Caco-2 (cell line): Measurements from ENCODE around the gene LRRC8E. TPM values are rescaled to one million over a fixed set of nuclear protein-coding genes. Genes with fewer than 3 reads are reported as not detected.

Experiments
- BruUV-seq: library from RNA; stranded (reverse); fragments of 400-500 nt; replicated peaks from 2 replicates; lab custom pipeline; 2021; lab: Mats Ljungman, UMichigan
- CTCF ChIA-PET: fragments of 300-600 bp; sonication (Branson Sonifier 250); formaldehyde crosslinking; loops from one replicate; lab custom pipeline; 2022; ENCODE audit warnings: antibody characterized with exemption; lab: Charles Lee
- POLR2A ChIA-PET: fragments of 300-600 bp; sonication (Branson Sonifier 250); formaldehyde crosslinking; loops from one replicate; lab custom pipeline; 2022; ENCODE audit warnings: antibody characterized with exemption; lab: Charles Lee
- DNase-seq, 2 experiments: peaks; one replicate each; pipeline versions ENCODE4 v3.0.0 to v3.0.0-alpha.2; 2020 to 2022
- H3K27me3 ChIP-seq: replicated peaks from 2 replicates; pipeline ENCODE4 v1.6.0; 2011; ENCODE audit warnings: low read length; ENCODE audit not compliant: control insufficient read depth, insufficient read depth
- H3K36me3 ChIP-seq: 2 replicates; pipeline ENCODE4 v1.5.1; 2011; ENCODE audit warnings: low read length; ENCODE audit not compliant: control insufficient read depth, insufficient read depth
- H3K4me1 ChIP-seq: fragments of 250-450 bp; sonication (Bioruptor Pico); 2 replicates; pipeline ENCODE4 v1.5.1; 2020; ENCODE audit warnings: mild to moderate bottlenecking
- H3K4me3 ChIP-seq: 2 replicates; pipeline ENCODE4 v1.5.1; 2011; ENCODE audit warnings: low read depth, mild to moderate bottlenecking, control low read depth, low read length
- H3K9me3 ChIP-seq: fragments of 250-450 bp; sonication (Bioruptor Pico); 2 replicates; pipeline ENCODE4 v1.5.1; 2020; ENCODE audit warnings: mild to moderate bottlenecking, moderate library complexity
- H3K27ac Mint-ChIP-seq: one replicate; pipeline ENCODE4 v1.8.0; 2022; ENCODE audit warnings: mixed read lengths; ENCODE audit not compliant: unreplicated experiment
- H3K27me3 Mint-ChIP-seq: one replicate; pipeline ENCODE4 v1.8.0; 2022; ENCODE audit warnings: mixed read lengths; ENCODE audit not compliant: insufficient read depth, unreplicated experiment
- H3K36me3 Mint-ChIP-seq: one replicate; pipeline ENCODE4 v1.8.0; 2022; ENCODE audit warnings: mild to moderate bottlenecking, mixed read lengths; ENCODE audit not compliant: insufficient read depth, unreplicated experiment
- H3K4me1 Mint-ChIP-seq: one replicate; pipeline ENCODE4 v1.8.0; 2022; ENCODE audit warnings: low read depth, mixed read lengths; ENCODE audit not compliant: unreplicated experiment
- H3K4me3 Mint-ChIP-seq: one replicate; pipeline ENCODE4 v1.8.0; 2022; ENCODE audit warnings: mild to moderate bottlenecking, moderate library complexity, mixed read lengths; ENCODE audit not compliant: unreplicated experiment
- H3K9me3 Mint-ChIP-seq: one replicate; pipeline ENCODE4 v1.8.0; 2022; ENCODE audit warnings: mixed read lengths; ENCODE audit not compliant: unreplicated experiment
- CTCF ChIP-seq, 2 experiments: fragments of 200-600 bp in 1 of 2; IDR thresholded peaks; 1 replicate in 1 of 2; 2 replicates in 1 of 2; pipeline versions ENCODE4 v1.5.1 to v1.8.0; 2011 to 2022; ENCODE audit warnings: antibody characterized with exemption in 1 of 2, control low read depth in 1 of 2, inconsistent platforms in 1 of 2, low read depth in 1 of 2, low read length in 1 of 2, mild to moderate bottlenecking in 1 of 2, moderate library complexity in 1 of 2; ENCODE audit not compliant: insufficient read depth in 1 of 2, severe bottlenecking in 1 of 2, unreplicated experiment in 1 of 2
- intact Hi-C: fragments of 100-400 bp; cut with micrococcal nuclease; formaldehyde crosslinking; loops from one replicate; pipeline ENCODE4 v1.10.0; 2022; ENCODE audit not compliant: unreplicated experiment
- total RNA-seq: library from RNA; stranded (reverse); gene quantifications from 2 replicates; pipeline ENCODE4 v1.2.3, GENCODE V29; 2022

The LRRC8E gene
- total RNA-seq, 1 experiment from 2014 or later = 6.7 TPM

DNA sequence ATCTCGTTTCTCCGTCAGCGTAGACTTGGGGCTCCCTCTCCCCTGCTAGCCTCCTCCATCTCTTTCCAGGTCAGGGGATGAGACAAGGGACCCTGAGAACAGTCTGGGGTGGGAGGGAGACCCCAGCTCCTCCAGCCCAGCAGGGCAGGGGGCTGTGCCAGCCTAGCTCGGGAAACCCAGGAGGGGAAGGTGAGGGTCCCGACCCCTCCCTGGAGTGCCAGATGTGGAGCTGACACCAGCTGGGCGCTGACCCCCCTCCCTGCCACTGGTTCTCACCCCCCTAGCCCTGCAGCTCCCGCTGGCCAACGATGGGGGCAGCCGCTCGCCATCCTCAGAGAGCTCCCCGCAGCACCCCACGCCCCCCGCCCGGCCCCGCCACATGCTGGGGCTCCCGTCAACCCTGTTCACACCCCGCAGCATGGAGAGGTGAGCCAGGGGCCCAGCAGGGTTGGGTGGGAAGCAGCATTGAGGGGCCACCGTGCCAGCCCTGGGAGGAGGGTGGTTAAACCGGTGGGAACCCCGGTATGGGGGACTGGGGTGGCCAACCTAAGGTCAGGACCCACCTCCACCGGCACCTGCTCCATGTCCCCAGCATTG lies 21.3 kb downstream of the LRRC8E start:
- H3K27me3 ChIP-seq = no peaks in the 10 kb centered on the region
- peaks cover 1% of the 10 kb centered on the region; the same call in 1 of the 2 replicates for H3K36me3 ChIP-seq
- H3K27me3 Mint-ChIP-seq = no peaks in the 10 kb centered on the region
- ChIA-PET POLR2A (no interaction called here), CTCF (interaction anchor here (1.3 kb wide), 1 partner anchor 11 kb away, joined by 4 read pairs; the partner anchor contains the start of gene SNAPC2)
- intact Hi-C loops = no loop called here
- no peak for DNase-seq
- H3K9me3 ChIP-seq = no peaks in the 10 kb centered on the region
- peaks cover 7% of the 10 kb centered on the region; the same call in 1 of the 2 replicates for H3K4me1 ChIP-seq
- BruUV-seq = no TSS peak
- H3K27ac Mint-ChIP-seq = no peak overlapping the region
- H3K4me3 Mint-ChIP-seq = no peak overlapping the region
- no peak overlapping the region for H3K4me3 ChIP-seq
- H3K36me3 Mint-ChIP-seq = peaks cover 40% of the 10 kb centered on the region
- no peak for TF ChIP-seq CTCF (IDR thresholded peaks at IDR 0.05; ENCODE audit: insufficient read depth in 1 of 2, low read depth in 1 of 2, low read length in 1 of 2, severe bottlenecking in 1 of 2, unreplicated experiment in 1 of 2)
- H3K9me3 Mint-ChIP-seq = no peaks in the 10 kb centered on the region
- H3K4me1 Mint-ChIP-seq = peaks cover 6% of the 10 kb centered on the region

GRCh38 chr19:7910321-7911161 lies 22.2 kb downstream of the LRRC8E start:
- ChIA-PET CTCF (no interaction called here), POLR2A (no interaction called here)
- H3K36me3 Mint-ChIP-seq = peaks cover 39% of the 10 kb centered on the region
- TF ChIP-seq CTCF (IDR thresholded peaks at IDR 0.05; ENCODE audit: insufficient read depth in 1 of 2, low read depth in 1 of 2, low read length in 1 of 2, severe bottlenecking in 1 of 2, unreplicated experiment in 1 of 2) = no peak
- H3K27ac Mint-ChIP-seq = no peak overlapping the region
- no peak overlapping the region for H3K4me3 Mint-ChIP-seq
- Histone ChIP-seq H3K4me1 (no peaks in the 10 kb centered on the region; the same call in 1 of the 2 replicates), H3K36me3 (no peaks in the 10 kb centered on the region), H3K9me3 (no peaks in the 10 kb centered on the region), H3K27me3 (no peaks in the 10 kb centered on the region), H3K4me3 (no peak overlapping the region)
- no peak for DNase-seq
- no peaks in the 10 kb centered on the region for H3K4me1 Mint-ChIP-seq
- no TSS peak for BruUV-seq
- intact Hi-C loops = no loop called here
- H3K27me3 Mint-ChIP-seq = no peaks in the 10 kb centered on the region
- H3K9me3 Mint-ChIP-seq = no peaks in the 10 kb centered on the region

- no TSS peak for BruUV-seq
- no peaks in the 10 kb centered on the region for H3K27me3 ChIP-seq
- no peak overlapping the region for H3K4me3 ChIP-seq
- H3K36me3 ChIP-seq = no peaks in the 10 kb centered on the region
- Mint-ChIP-seq H3K9me3 (no peaks in the 10 kb centered on the region), H3K27ac (no peak overlapping the region), H3K27me3 (no peaks in the 10 kb centered on the region), H3K4me1 (no peaks in the 10 kb centered on the region), H3K4me3 (no peak overlapping the region), H3K36me3 (peaks cover 44% of the 10 kb centered on the region)
- H3K4me1 ChIP-seq = no peaks in the 10 kb centered on the region; the same call in 1 of the 2 replicates
- intact Hi-C loops = no loop called here
- no peaks in the 10 kb centered on the region for H3K9me3 ChIP-seq
- ChIA-PET CTCF (interaction anchor here (0.5 to 0.8 kb wide), 3 partner anchors 8 to 59 kb away, joined by 3 to 12 read pairs (median 3); partner anchors contain the start of gene SNAPC2), POLR2A (no interaction called here)
- TF ChIP-seq CTCF (IDR thresholded peaks at IDR 0.05; ENCODE audit: insufficient read depth in 1 of 2, low read depth in 1 of 2, low read length in 1 of 2, severe bottlenecking in 1 of 2, unreplicated experiment in 1 of 2) = no peak
- DNase-seq = no peak
These were observed 23.3 kb downstream of the LRRC8E start for GRCh38 chr19:7911508-7912143.
